ENCODE results near the gene SNRK.

Gene SNRK

DNA sequence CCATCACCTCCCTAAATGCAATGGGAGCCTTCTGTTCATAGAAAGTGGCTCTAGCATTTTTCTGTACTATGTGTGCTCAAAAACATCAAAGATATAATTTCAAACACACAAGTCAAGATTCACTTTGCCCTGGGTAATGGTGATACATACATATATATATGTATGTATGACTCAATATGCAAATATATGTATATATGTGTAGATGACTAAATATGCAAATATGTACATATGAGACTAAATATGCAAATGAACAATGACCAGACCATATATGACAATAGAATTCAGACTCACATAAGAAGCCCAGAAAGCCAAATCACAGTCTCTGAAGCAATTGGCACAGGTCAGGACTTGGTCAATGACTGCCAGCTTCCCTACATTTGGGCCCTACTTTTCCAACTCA lies 36.9 kb upstream of the SNRK start:
- H3K4me1 ChIP-seq (ENCODE audit: control insufficient read depth, insufficient read depth, low read length, unreplicated experiment) = no peaks in the 10 kb centered on the region
- H2AFZ ChIP-seq (ENCODE audit: low read length, unreplicated experiment) = no peak overlapping the region
- H3K4me3 ChIP-seq (ENCODE audit: low read depth, low read length) = no peak overlapping the region
- H3K27ac ChIP-seq (ENCODE audit: low read depth, low read length) = no peak overlapping the region
- H3K79me2 ChIP-seq (ENCODE audit: control insufficient read depth, insufficient read depth, low read length, unreplicated experiment) = no peaks in the 10 kb centered on the region
- no peaks in the 10 kb centered on the region for H3K36me3 ChIP-seq (ENCODE audit: insufficient read depth, low read length)
- H3K27me3 ChIP-seq (ENCODE audit: insufficient read depth, low read length) = peaks cover 81% of the 10 kb centered on the region

DNA sequence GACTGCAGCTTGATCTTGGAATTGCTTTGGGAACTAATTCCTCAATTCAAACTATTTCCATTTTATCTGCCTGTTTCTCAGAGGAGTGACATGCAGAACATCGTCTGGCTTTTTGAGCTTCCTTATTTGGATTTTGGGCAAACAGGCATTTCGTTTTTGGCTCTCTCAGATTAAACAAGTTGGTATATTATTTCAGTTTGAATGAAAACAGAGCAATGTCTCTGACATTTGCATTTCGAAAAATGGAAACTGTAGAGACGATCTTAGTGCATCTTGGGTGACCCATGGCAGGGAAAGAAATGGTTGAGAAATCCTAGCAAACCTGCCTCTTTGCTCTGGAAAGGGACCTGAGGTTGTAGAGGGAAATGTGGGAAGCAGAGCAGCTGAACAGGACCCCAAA lies 33.0 kb upstream of the SNRK start:
- Histone ChIP-seq H2AFZ (ENCODE audit: low read length, unreplicated experiment) (no peak overlapping the region), H3K36me3 (ENCODE audit: insufficient read depth, low read length) (no peaks in the 10 kb centered on the region), H3K27me3 (ENCODE audit: insufficient read depth, low read length) (peaks cover 62% of the 10 kb centered on the region), H3K4me1 (ENCODE audit: control insufficient read depth, insufficient read depth, low read length, unreplicated experiment) (no peaks in the 10 kb centered on the region), H3K4me3 (ENCODE audit: low read depth, low read length) (no peak overlapping the region), H3K79me2 (ENCODE audit: control insufficient read depth, insufficient read depth, low read length, unreplicated experiment) (no peaks in the 10 kb centered on the region), H3K27ac (ENCODE audit: low read depth, low read length) (no peak overlapping the region)

DNA sequence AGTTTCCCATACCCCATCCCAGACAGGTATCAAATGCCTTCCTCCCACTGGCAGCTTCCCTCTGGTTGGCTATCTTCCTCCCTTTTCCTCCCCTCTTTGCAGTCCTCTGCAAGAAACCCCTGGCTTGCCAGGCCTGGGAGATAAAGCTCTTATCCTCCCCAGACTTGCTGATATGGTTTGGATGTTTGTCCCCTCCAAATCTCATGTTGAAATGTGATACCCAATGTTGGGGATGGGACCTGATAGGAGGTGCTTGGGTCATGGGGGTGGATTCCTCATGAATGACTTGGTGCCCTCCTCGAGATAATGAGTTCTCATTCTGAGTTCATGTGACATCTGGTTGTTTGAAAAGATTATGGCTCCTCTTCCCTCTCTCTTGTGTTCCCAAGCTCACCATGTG lies 32.2 kb upstream of the SNRK start:
- Histone ChIP-seq H3K27me3 (ENCODE audit: insufficient read depth, low read length) (peaks cover 55% of the 10 kb centered on the region), H3K36me3 (ENCODE audit: insufficient read depth, low read length) (no peaks in the 10 kb centered on the region), H2AFZ (ENCODE audit: low read length, unreplicated experiment) (no peak overlapping the region), H3K4me3 (ENCODE audit: low read depth, low read length) (no peak overlapping the region), H3K27ac (ENCODE audit: low read depth, low read length) (no peak overlapping the region), H3K79me2 (ENCODE audit: control insufficient read depth, insufficient read depth, low read length, unreplicated experiment) (no peaks in the 10 kb centered on the region), H3K4me1 (ENCODE audit: control insufficient read depth, insufficient read depth, low read length, unreplicated experiment) (no peaks in the 10 kb centered on the region)

DNA sequence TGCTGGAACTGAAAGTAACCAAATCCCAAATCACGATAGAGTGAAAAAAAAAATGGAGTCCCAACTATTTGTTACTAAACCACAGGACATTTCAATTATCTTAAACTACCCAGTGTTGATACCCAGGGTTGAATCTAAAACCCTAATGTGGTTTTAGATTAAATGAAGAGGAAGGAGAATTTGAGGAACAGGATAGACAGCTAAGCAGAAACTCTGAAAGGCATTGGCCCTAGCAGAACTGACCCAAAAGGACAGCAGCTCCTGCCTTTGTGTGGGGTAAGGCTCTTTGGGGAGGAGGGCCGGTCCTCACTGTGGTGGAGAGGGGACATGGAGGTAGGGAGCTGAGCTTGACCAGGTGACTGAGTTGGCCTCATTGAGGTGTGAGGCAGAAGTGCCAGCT lies 30.7 kb upstream of the SNRK start:
- Histone ChIP-seq H3K4me3 (ENCODE audit: low read depth, low read length) (no peak overlapping the region), H2AFZ (ENCODE audit: low read length, unreplicated experiment) (no peak overlapping the region), H3K79me2 (ENCODE audit: control insufficient read depth, insufficient read depth, low read length, unreplicated experiment) (no peaks in the 10 kb centered on the region), H3K36me3 (ENCODE audit: insufficient read depth, low read length) (no peaks in the 10 kb centered on the region), H3K4me1 (ENCODE audit: control insufficient read depth, insufficient read depth, low read length, unreplicated experiment) (no peaks in the 10 kb centered on the region), H3K27ac (ENCODE audit: low read depth, low read length) (no peak overlapping the region), H3K27me3 (ENCODE audit: insufficient read depth, low read length) (peaks cover 49% of the 10 kb centered on the region)

DNA sequence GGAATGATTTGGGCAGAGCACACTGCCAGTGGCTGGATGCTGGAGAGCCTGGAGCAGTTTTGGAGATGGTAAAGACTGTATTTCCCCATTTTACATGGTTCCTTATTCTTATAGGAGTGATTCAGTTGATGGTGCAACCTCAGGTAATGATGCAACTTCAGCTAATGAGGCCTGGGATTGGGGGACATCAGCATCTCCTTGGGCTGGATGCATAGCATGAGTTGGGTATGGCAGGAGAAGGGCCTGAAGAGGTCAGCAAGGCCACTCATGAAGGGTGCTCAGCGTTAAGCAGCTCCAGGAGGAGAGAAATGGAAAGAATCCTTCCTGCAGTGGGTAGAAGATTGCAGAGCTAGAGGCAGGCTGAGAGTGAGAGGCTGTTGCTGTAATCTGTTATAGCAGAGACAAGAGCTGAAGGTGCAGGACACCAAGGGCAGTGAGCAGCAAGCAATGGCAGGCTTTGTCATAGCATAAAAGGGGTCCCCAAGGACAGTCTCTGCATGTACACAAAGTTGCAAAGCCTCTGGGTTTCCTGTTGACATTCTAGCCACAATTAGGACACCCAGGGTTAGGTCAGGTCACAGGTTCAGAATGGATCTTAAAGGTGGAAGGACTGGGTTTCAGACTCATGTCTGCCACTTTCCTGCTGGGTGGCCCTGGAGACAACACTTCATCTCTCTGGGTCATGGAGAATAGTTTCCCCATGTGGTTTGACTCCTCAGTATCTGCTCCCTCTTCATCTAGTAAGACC lies 29.5 kb upstream of the SNRK start:
- Histone ChIP-seq H3K36me3 (ENCODE audit: insufficient read depth, low read length) (no peaks in the 10 kb centered on the region), H3K79me2 (ENCODE audit: control insufficient read depth, insufficient read depth, low read length, unreplicated experiment) (no peaks in the 10 kb centered on the region), H3K4me1 (ENCODE audit: control insufficient read depth, insufficient read depth, low read length, unreplicated experiment) (no peaks in the 10 kb centered on the region), H2AFZ (ENCODE audit: low read length, unreplicated experiment) (no peak overlapping the region), H3K4me3 (ENCODE audit: low read depth, low read length) (no peak overlapping the region), H3K27me3 (ENCODE audit: insufficient read depth, low read length) (peaks cover 43% of the 10 kb centered on the region), H3K27ac (ENCODE audit: low read depth, low read length) (no peak overlapping the region)

DNA sequence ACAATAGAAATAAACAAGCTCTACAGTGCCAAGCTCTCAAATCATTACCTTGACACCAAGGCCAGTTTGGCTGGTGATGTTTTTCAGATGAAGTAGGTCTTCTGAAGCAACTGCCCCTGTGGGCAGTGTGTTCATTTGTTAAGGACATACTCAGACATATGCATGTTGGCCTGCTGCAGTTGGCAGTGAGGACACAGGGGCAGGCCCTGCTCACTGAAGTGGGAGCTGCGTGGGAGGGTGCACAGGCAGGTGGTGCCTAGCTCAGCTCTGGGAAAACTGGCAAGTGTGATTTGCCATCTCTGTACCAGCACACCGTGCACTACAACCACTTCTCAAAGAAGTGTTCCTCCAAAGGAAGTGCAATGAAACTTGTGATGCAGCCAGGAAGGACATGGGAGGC lies 28.5 kb upstream of the SNRK start:
- Histone ChIP-seq H3K27me3 (ENCODE audit: insufficient read depth, low read length) (peaks cover 36% of the 10 kb centered on the region), H3K79me2 (ENCODE audit: control insufficient read depth, insufficient read depth, low read length, unreplicated experiment) (no peaks in the 10 kb centered on the region), H3K36me3 (ENCODE audit: insufficient read depth, low read length) (no peaks in the 10 kb centered on the region), H3K27ac (ENCODE audit: low read depth, low read length) (no peak overlapping the region), H2AFZ (ENCODE audit: low read length, unreplicated experiment) (no peak overlapping the region), H3K4me3 (ENCODE audit: low read depth, low read length) (no peak overlapping the region), H3K4me1 (ENCODE audit: control insufficient read depth, insufficient read depth, low read length, unreplicated experiment) (no peaks in the 10 kb centered on the region)

DNA sequence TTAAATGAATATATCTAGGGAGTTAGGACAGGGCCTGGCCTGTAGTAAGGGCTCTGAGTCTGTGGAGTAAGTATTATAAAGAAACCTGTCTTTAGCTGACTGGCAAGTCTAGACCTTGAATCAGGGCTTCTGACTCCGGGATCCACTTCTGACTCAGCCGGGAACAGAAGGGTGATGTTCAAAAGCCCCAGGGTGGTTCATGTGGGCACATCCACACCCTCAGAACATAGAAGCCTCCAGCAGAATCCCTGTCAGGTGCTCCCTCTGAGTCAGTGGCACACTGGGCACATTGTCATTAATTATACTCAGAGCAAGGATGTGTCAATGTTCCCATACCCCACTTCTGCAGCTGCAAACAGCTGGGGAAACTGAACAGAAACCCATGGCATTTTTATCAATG lies 26.7 kb upstream of the SNRK start:
- Histone ChIP-seq H3K27me3 (ENCODE audit: insufficient read depth, low read length) (peaks cover 24% of the 10 kb centered on the region), H3K27ac (ENCODE audit: low read depth, low read length) (no peak overlapping the region), H3K79me2 (ENCODE audit: control insufficient read depth, insufficient read depth, low read length, unreplicated experiment) (no peaks in the 10 kb centered on the region), H3K4me1 (ENCODE audit: control insufficient read depth, insufficient read depth, low read length, unreplicated experiment) (no peaks in the 10 kb centered on the region), H2AFZ (ENCODE audit: low read length, unreplicated experiment) (no peak overlapping the region), H3K4me3 (ENCODE audit: low read depth, low read length) (no peak overlapping the region), H3K36me3 (ENCODE audit: insufficient read depth, low read length) (no peaks in the 10 kb centered on the region)

DNA sequence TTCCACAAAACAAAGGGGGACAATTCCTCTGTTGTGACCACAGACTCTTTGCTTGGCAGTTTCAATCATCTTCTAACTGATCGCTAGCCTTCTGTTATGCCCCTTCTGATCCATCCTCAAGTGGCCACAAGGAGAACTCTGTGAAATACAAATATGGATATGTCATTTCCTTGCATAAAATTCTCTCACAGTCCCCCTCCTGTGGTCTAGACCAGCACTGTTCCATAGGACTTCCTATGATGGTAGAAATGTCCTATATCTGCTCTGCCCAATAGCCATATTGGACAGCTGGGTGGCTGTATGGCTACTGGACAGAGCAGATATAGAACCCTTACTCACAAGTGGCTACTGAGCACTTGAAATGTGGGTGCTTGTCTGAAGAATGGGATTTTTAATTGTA lies 25.9 kb upstream of the SNRK start:
- no peak overlapping the region for H3K4me3 ChIP-seq (ENCODE audit: low read depth, low read length)
- no peaks in the 10 kb centered on the region for H3K36me3 ChIP-seq (ENCODE audit: insufficient read depth, low read length)
- no peak overlapping the region for H2AFZ ChIP-seq (ENCODE audit: low read length, unreplicated experiment)
- no peaks in the 10 kb centered on the region for H3K79me2 ChIP-seq (ENCODE audit: control insufficient read depth, insufficient read depth, low read length, unreplicated experiment)
- H3K27ac ChIP-seq (ENCODE audit: low read depth, low read length) = no peak overlapping the region
- H3K4me1 ChIP-seq (ENCODE audit: control insufficient read depth, insufficient read depth, low read length, unreplicated experiment) = no peaks in the 10 kb centered on the region
- H3K27me3 ChIP-seq (ENCODE audit: insufficient read depth, low read length) = peaks cover 19% of the 10 kb centered on the region; the same call in 1 of the 2 replicates

DNA sequence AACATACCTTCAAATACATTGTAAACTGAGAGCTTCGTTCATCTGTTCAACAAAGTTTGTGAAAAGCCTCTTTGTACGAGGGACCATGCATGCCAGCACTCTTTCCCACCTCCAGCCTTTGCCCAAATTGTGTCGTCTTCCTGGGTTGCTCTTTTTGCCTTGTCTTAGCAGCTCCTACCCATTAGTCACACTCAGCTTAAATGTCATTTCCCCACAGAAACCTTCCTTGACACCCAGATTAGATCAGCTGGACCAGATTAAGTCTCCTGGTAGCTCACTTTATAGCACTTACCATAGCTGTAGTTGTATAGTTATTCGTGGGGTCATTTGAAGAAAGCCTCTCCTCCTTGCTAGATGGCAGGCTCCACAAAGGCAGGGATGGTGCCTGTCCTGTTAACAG lies 24.1 kb upstream of the SNRK start:
- Histone ChIP-seq H3K27me3 (ENCODE audit: insufficient read depth, low read length) (0 out of 2 replicates have a peak, but pooled peaks cover 6% of the 10 kb centered on the region), H2AFZ (ENCODE audit: low read length, unreplicated experiment) (no peak overlapping the region), H3K4me1 (ENCODE audit: control insufficient read depth, insufficient read depth, low read length, unreplicated experiment) (no peaks in the 10 kb centered on the region), H3K36me3 (ENCODE audit: insufficient read depth, low read length) (no peaks in the 10 kb centered on the region), H3K79me2 (ENCODE audit: control insufficient read depth, insufficient read depth, low read length, unreplicated experiment) (no peaks in the 10 kb centered on the region), H3K4me3 (ENCODE audit: low read depth, low read length) (no peak overlapping the region), H3K27ac (ENCODE audit: low read depth, low read length) (no peak overlapping the region)

DNA sequence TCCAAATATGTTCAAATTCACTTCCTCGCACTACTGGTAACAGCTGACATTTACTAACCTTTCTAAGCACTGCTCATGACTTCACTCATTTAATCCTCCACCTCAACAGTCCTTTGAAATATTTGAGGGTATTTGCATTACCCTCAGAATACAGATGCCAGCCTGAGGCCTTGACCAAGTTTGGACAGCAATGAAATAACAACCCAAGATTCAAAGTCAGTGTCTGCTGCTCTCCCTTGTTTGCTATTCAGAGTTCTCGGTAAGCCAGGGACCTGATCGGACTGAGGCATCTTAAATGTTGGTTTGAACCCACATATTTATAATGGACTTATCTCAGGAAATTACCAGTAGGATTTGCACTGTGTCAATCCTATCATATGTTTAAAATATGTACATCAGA lies 19.9 kb upstream of the SNRK start:
- Histone ChIP-seq H3K27ac (ENCODE audit: low read depth, low read length) (no peak overlapping the region), H3K4me3 (ENCODE audit: low read depth, low read length) (no peak overlapping the region), H3K4me1 (ENCODE audit: control insufficient read depth, insufficient read depth, low read length, unreplicated experiment) (no peaks in the 10 kb centered on the region), H3K27me3 (ENCODE audit: insufficient read depth, low read length) (0 out of 2 replicates have a peak, but pooled peaks cover 6% of the 10 kb centered on the region), H3K36me3 (ENCODE audit: insufficient read depth, low read length) (no peaks in the 10 kb centered on the region), H3K79me2 (ENCODE audit: control insufficient read depth, insufficient read depth, low read length, unreplicated experiment) (no peaks in the 10 kb centered on the region), H2AFZ (ENCODE audit: low read length, unreplicated experiment) (no peak overlapping the region)

DNA sequence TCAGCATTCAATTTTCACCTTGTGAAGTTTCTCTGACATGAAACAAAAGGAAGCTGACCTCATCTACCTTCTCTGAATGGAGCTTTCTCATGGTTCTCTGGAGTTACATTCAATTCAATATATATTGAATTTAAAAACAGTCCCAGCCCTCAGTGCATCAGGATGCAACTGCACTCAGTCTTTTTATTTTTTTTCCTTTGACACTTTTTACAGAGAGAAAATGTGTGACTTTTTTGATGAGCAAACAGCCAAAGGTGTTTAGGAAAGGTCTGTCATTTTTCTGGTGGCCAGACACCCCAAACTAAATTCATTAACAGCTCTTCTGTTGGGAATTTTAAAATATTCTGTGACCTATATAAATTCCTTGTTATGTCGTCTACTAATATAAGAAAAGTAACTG lies 19.3 kb upstream of the SNRK start:
- H3K27me3 ChIP-seq (ENCODE audit: insufficient read depth, low read length) = 0 out of 2 replicates have a peak, but pooled peaks cover 3% of the 10 kb centered on the region
- no peaks in the 10 kb centered on the region for H3K4me1 ChIP-seq (ENCODE audit: control insufficient read depth, insufficient read depth, low read length, unreplicated experiment)
- no peak overlapping the region for H3K4me3 ChIP-seq (ENCODE audit: low read depth, low read length)
- H3K27ac ChIP-seq (ENCODE audit: low read depth, low read length) = no peak overlapping the region
- H3K79me2 ChIP-seq (ENCODE audit: control insufficient read depth, insufficient read depth, low read length, unreplicated experiment) = no peaks in the 10 kb centered on the region
- no peak overlapping the region for H2AFZ ChIP-seq (ENCODE audit: low read length, unreplicated experiment)
- H3K36me3 ChIP-seq (ENCODE audit: insufficient read depth, low read length) = no peaks in the 10 kb centered on the region

Data from ACC112 (cell line).